ENCODE data around the gene ACOT8. TPM values are rescaled to one million over a fixed set of nuclear protein-coding genes. Genes with fewer than 3 reads are reported as not detected.

Gene ACOT8
- total RNA-seq, 1 experiment from 2014 or later, result 19.5 TPM

GRCh38 chr20:45818239-45818638 is 39.0 kb downstream of the ACOT8 start:
- Mint-ChIP-seq H3K4me3 (ENCODE audit: unreplicated experiment) (no peak overlapping the region), H3K36me3 (ENCODE audit: insufficient read depth, unreplicated experiment) (no peaks in the 10 kb centered on the region), H3K9me3 (ENCODE audit: unreplicated experiment) (no peaks in the 10 kb centered on the region), H3K27me3 (ENCODE audit: insufficient read depth, unreplicated experiment) (peaks cover 10% of the 10 kb centered on the region), H3K27ac (ENCODE audit: low read depth, unreplicated experiment) (no peak overlapping the region), H3K4me1 (ENCODE audit: insufficient read depth, unreplicated experiment) (peaks cover 30% of the 10 kb centered on the region)
- no TSS peak for BruUV-seq (replicated peaks)
- DNase-seq (ENCODE audit: unreplicated experiment), result no peak
- intact Hi-C loops (cut with micrococcal nuclease), result no loop called here
- CTCF ChIA-PET, result interaction anchor here (0.6 to 0.7 kb wide), 2 partner anchors 500 to 605 kb away, joined by 3 read pairs; no protein-coding TSS in a partner anchor
- POLR2A ChIA-PET, result interaction anchor here (1.0 to 3.6 kb wide), 4 partner anchors 13 to 757 kb away, joined by 3 to 21 read pairs (median 4); partner anchors contain the start of genes PCIF1 and SNX21
- TF ChIP-seq CTCF (IDR thresholded peaks at IDR 0.05; ENCODE audit: unreplicated experiment), result no peak

GRCh38 chr20:45817376-45818194 is 39.6 kb downstream of the ACOT8 start:
- no peaks in the 10 kb centered on the region for H3K9me3 Mint-ChIP-seq (ENCODE audit: unreplicated experiment)
- peak overlapping the region; percentile 81 for H3K27ac Mint-ChIP-seq (ENCODE audit: low read depth, unreplicated experiment)
- BruUV-seq (replicated peaks), result no TSS peak
- peak overlapping the region; percentile 33 for H3K4me3 Mint-ChIP-seq (ENCODE audit: unreplicated experiment)
- peaks cover 35% of the 10 kb centered on the region for H3K4me1 Mint-ChIP-seq (ENCODE audit: insufficient read depth, unreplicated experiment)
- CTCF ChIA-PET, result interaction anchor here (0.6 to 2.1 kb wide), 4 partner anchors 18 to 605 kb away, joined by 3 to 7 read pairs (median 4); no protein-coding TSS in a partner anchor
- peaks cover 10% of the 10 kb centered on the region for H3K27me3 Mint-ChIP-seq (ENCODE audit: insufficient read depth, unreplicated experiment)
- no peak for TF ChIP-seq CTCF (IDR thresholded peaks at IDR 0.05; ENCODE audit: unreplicated experiment)
- POLR2A ChIA-PET, result interaction anchor here (0.9 to 3.6 kb wide), 9 partner anchors 9 to 757 kb away, joined by 3 to 21 read pairs (median 4); partner anchors contain the start of genes PCIF1, SNX21, SYS1 and ZSWIM1
- intact Hi-C loops (cut with micrococcal nuclease), result no loop called here
- no peaks in the 10 kb centered on the region for H3K36me3 Mint-ChIP-seq (ENCODE audit: insufficient read depth, unreplicated experiment)
- peak; percentile 42 for DNase-seq (ENCODE audit: unreplicated experiment)

- H3K27me3 Mint-ChIP-seq (ENCODE audit: insufficient read depth, unreplicated experiment), result peaks cover 10% of the 10 kb centered on the region
- H3K9me3 Mint-ChIP-seq (ENCODE audit: unreplicated experiment), result no peaks in the 10 kb centered on the region
- H3K36me3 Mint-ChIP-seq (ENCODE audit: insufficient read depth, unreplicated experiment), result peaks cover 3% of the 10 kb centered on the region
- intact Hi-C loops (cut with micrococcal nuclease), result no loop called here
- no peak overlapping the region for H3K4me3 Mint-ChIP-seq (ENCODE audit: unreplicated experiment)
- DNase-seq (ENCODE audit: unreplicated experiment), result no peak
- peaks cover 31% of the 10 kb centered on the region for H3K4me1 Mint-ChIP-seq (ENCODE audit: insufficient read depth, unreplicated experiment)
- CTCF ChIA-PET, result interaction anchor here (0.7 to 2.1 kb wide), 3 partner anchors 18 to 153 kb away, joined by 3 to 7 read pairs (median 4); no protein-coding TSS in a partner anchor
- peak overlapping the region; percentile 81 for H3K27ac Mint-ChIP-seq (ENCODE audit: low read depth, unreplicated experiment)
- no peak for TF ChIP-seq CTCF (IDR thresholded peaks at IDR 0.05; ENCODE audit: unreplicated experiment)
- POLR2A ChIA-PET, result interaction anchor here (0.9 to 3.6 kb wide), 6 partner anchors 10 to 454 kb away, joined by 3 to 21 read pairs (median 4); partner anchors contain the start of genes SNX21, SYS1 and ZSWIM1
- BruUV-seq (replicated peaks), result no TSS peak
These were observed 40.2 kb downstream of the ACOT8 start for GRCh38 chr20:45816951-45817350.

GRCh38 chr20:45814314-45814713 is 42.9 kb downstream of the ACOT8 start:
- ChIA-PET POLR2A (interaction anchor here (0.6 to 2.8 kb wide), 5 partner anchors 10 to 120 kb away, joined by 3 to 17 read pairs (median 6); partner anchors contain the start of genes DNTTIP1, PCIF1, SNX21 and WFDC3), CTCF (interaction anchor here (0.6 to 2.6 kb wide), 3 partner anchors 8 to 15 kb away, joined by 3 to 14 read pairs (median 3); no protein-coding TSS in a partner anchor)
- intact Hi-C loops (cut with micrococcal nuclease), result no loop called here
- peaks cover 26% of the 10 kb centered on the region for H3K36me3 Mint-ChIP-seq (ENCODE audit: insufficient read depth, unreplicated experiment)
- TF ChIP-seq CTCF (IDR thresholded peaks at IDR 0.05; ENCODE audit: unreplicated experiment), result no peak
- H3K4me3 Mint-ChIP-seq (ENCODE audit: unreplicated experiment), result no peak overlapping the region
- no peaks in the 10 kb centered on the region for H3K9me3 Mint-ChIP-seq (ENCODE audit: unreplicated experiment)
- H3K4me1 Mint-ChIP-seq (ENCODE audit: insufficient read depth, unreplicated experiment), result peaks cover 31% of the 10 kb centered on the region
- BruUV-seq (replicated peaks), result no TSS peak
- no peak for DNase-seq (ENCODE audit: unreplicated experiment)
- H3K27ac Mint-ChIP-seq (ENCODE audit: low read depth, unreplicated experiment), result no peak overlapping the region
- H3K27me3 Mint-ChIP-seq (ENCODE audit: insufficient read depth, unreplicated experiment), result no peaks in the 10 kb centered on the region

Measured in MCF 10A (cell line).